ENCODE data around the gene SRY.
"Not testable (repeated sequence)": the region's sequence is repeated elsewhere in the genome, so short reads cannot be mapped to it uniquely, and the experiment has no call there.

SRY gene

DNA sequence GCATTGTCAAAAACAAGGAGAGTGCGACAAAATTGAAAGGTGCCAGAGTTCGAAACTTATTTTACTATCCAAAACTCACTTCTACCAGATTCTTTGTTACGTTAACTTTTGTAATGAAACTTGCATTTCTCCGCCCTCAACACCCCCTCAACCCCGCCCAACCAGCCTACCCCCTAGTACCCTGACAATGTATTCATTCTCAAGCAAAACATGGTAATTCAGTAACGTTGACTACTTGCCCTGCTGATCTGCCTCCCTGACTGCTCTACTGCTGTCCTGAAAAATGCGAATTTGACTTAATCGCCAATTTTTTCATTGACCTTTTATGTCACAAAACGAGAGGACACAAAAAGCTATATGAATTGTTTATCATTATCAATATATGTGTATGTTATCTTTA lies at the start of gene SRY:
TSS of gene SRY (minus strand) at position 83 of the 400 bp plus-strand sequence. CDS start at position 4, 79 bp downstream.
- no peak for DNase-seq (ENCODE audit: low read depth)

DNA sequence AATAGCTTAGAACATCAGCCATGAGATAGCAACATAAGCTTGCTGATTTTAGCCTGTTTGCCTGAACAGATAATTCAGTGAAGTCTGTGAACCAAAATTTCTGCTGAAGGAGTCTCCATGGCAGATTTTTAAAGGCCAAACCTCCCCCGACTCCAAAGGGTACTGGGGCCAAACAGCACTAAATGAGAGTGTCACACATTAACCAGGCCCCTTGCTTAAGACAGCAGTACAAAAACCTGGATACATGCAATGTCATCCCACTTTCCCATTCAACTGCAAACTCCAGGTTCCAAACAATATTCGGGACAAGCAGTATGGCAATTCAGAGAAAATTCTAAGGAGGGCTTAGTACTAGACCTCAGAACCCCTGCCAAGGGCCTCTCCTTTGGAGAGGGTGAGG lies 49.6 kb upstream of the SRY start:
- DNase-seq (ENCODE audit: low read depth) = no peak

DNA sequence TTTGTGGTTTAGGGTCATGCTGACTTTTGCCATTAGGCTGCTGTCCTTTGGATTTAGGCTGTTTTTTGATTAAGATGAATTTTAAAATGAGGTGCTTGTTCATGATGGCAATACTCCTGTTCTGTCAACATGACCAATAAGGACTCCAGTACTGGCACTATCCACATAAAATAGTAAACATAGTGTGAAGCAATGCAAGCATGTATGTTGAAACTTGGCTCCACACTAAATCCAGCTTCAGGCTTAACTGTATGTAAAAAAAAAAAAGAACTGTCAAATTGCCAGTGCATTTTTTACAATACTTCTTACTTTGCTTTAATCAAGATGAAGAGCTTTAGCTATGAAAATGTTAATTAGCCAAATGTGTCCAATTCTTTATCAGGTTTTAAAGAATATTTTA lies 47.7 kb upstream of the SRY start:
- DNase-seq (ENCODE audit: low read depth) = no peak

DNA sequence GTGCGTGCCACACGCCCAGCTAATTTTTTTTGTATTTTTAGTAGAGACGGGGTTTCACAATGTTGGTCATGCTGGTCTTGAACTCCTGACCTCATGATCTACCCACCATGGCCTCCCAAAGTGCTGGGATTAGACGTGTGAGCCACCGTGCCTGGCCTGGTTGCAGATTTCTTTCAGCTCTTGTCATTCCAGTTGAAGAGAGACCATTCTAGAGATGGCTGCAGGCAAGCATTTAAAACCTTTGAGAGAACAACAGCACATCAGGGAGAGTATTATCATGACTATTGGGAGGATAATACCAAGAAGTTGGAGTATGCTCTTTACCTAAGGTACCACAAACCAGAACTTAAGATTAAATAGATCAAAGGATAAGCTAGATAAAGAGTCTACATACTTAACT lies 41.0 kb upstream of the SRY start:
- DNase-seq (ENCODE audit: low read depth) = no peak

DNA sequence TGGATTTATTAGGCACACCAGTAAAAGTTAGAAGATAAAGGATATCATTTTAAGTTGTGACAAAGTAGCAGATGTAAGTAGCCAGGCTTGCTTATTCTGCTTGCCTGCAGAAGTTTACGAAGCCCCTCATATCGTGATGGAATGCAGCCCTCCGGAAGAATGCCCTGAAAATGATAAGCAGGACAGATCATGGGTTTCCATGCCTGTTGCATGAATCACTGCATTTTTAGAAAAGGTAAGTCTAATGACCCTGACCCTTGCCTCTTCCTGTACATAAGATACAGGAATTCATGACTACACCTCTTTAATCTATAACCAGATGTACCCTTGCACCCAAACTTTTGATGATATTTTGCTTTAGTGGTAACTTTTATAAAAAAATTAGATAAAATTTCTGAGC lies 37.0 kb upstream of the SRY start:
- DNase-seq (ENCODE audit: low read depth) = no peak

DNA sequence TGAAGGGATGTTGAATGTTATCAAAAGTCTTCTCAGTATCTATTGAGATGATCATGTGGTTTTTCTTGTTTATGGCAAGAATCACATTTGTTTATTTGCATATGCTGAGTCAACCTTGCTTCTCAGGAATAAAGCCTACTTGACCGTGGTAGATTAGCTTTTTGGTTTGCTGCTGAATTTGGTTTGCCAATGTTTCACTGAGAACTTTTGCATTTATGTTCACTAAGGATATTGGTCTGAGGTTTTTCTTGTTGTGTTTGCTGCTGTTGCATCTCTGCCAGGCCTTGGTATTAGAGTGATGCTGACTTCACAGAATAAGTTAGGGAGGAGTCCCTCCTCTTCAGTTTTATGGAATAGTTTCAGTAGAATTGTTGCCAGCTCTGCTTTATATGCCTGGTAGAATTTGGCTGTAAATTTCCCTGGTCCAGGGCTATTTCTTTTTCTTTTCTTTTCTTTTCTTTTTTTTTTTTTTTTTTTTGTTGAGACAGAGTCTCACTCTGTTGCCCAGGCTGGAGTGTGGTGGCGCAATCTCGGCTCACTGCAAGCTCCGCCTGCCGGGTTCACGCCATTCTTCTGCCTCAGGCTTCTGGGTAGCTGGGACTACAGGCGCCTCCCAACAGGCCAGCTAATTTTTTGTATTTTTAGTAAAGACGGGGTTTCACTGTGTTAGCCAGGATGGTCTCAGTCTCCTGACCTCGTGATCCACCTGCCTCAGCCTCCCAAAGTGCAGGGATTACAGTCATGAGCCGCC lies 29.8 kb upstream of the SRY start:
- DNase-seq (ENCODE audit: low read depth) = not testable (repeated sequence)

DNA sequence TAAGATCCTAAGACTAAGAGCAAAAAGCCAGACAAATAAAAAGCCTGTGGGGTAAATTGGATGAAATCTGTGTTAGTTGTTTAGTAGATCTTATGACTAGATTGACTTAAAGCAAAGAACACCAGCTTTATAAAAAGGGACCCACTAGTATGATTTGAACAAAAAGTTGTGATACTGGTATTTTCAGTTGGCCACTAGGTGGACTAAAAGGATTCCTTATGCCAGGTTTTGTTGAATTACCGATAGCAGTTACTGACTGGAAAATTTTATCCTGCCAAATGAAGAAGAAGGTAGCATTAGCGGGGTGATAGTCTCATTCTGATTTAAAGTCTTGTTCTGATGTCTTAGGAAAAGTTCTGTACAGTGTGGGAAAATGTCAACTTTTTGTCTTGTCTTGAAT lies 12.8 kb upstream of the SRY start:
- DNase-seq (ENCODE audit: low read depth) = no peak

DNA sequence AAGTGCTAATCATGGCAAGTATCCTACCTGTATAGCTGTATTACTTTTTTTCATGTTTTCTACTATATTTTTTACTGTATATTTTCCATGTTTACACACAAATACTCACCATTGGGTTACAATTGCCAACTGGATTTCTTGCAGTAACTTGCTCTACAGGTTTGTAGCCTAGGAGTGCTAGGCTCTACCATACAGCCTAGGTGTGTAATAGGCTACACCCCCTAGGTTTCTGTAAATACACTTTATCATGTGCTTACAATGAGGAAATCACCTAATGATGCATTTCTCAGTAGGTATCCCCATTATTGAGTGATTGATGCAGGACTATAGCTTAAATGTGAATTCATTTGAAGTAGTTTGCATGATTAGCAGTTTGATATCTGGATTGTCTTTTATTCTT lies 10.5 kb upstream of the SRY start:
- no peak for DNase-seq (ENCODE audit: low read depth)

DNA sequence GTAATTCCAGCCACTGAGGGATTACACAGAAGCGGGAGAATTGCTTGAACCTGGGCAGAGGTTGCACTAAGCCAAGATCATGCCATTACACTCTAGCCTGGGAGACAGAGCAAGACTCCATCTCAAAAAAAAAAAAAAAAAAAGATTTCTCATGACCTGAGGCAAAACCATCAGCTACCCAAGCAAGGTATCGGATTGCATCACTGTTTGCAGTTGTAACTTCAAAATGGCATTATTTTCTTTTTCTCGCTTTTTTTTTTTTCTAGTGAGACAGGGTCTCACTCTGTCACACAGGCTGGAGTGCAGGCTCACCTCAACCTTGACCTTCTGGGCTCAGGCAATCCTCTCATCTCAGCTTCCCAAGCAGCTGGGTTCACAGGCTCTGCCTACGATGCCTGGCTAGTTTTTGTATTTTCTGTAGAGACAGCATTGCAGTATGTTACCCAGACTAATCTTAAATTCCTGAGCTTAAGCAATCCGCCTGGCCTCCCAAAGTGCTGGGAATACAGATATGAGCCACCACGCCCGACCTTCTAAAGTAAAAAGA lies 9.6 kb upstream of the SRY start:
- no peak for DNase-seq (ENCODE audit: low read depth)

DNA sequence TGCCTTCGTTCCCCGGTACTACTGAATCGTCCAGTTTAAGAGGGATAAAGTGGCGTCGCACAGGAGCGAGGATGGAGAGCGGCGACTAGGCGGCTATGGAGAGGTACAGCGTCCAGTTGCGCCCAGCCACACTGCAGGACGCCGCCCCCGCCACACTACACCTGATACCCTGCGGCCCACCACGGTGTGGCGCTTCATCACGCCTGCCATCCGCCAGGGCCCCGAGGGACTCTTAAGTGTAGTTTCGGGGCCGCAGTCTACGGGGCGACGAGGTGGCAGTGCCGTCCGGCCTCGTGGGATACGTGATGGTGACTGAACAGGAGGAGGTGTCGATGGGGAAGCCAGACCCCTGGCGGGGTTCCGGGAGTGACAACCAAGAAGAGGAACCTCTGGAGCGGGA lies 2.3 kb upstream of the SRY start:
- no peak for DNase-seq (ENCODE audit: low read depth)

DNA sequence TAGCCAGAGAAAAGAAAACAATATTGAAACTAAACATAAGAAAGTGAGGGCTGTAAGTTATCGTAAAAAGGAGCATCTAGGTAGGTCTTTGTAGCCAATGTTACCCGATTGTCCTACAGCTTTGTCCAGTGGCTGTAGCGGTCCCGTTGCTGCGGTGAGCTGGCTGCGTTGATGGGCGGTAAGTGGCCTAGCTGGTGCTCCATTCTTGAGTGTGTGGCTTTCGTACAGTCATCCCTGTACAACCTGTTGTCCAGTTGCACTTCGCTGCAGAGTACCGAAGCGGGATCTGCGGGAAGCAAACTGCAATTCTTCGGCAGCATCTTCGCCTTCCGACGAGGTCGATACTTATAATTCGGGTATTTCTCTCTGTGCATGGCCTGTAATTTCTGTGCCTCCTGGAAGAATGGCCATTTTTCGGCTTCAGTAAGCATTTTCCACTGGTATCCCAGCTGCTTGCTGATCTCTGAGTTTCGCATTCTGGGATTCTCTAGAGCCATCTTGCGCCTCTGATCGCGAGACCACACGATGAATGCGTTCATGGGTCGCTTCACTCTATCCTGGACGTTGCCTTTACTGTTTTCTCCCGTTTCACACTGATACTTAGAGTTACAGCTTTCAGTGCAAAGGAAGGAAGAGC lies 488 bp downstream of the SRY start:
- no peak for DNase-seq (ENCODE audit: low read depth)
